Muscle layer of colon (tissue), 2 donors: Measurements from ENCODE around the gene SH2D3A.
"Not testable (repeated sequence)": the region's sequence is repeated elsewhere in the genome, so short reads cannot be mapped to it uniquely, and the experiment has no call there.

Experiments used
- H3K27ac ChIP-seq: one replicate; pipeline ENCODE4 v1.7.0; 2013; ENCODE audit warnings: low read depth, mild to moderate bottlenecking, low read length, moderate library complexity
- H3K27me3 ChIP-seq, 2 donors: one replicate each; pipeline ENCODE4 v1.7.0; 2013; ENCODE audit warnings: low read length in 2 of 2, mild to moderate bottlenecking in 2 of 2; ENCODE audit not compliant: insufficient read depth in 2 of 2, control insufficient read depth in 1 of 2
- H3K36me3 ChIP-seq: one replicate; pipeline ENCODE4 v1.7.0; 2013; ENCODE audit warnings: mild to moderate bottlenecking, low read length; ENCODE audit not compliant: insufficient read depth
- H3K4me1 ChIP-seq: one replicate; pipeline ENCODE4 v1.7.0; 2013; ENCODE audit warnings: mild to moderate bottlenecking, low read length; ENCODE audit not compliant: insufficient read depth
- H3K4me3 ChIP-seq, 2 donors: one replicate each; pipeline ENCODE4 v1.7.0; 2013; ENCODE audit warnings: low read length in 2 of 2, low read depth in 1 of 2, mild to moderate bottlenecking in 1 of 2, moderate library complexity in 1 of 2
- H3K9ac ChIP-seq: one replicate; pipeline ENCODE4 v1.7.0; 2013; ENCODE audit warnings: low read length
- H3K9me3 ChIP-seq: one replicate; pipeline ENCODE4 v1.7.0; 2013; ENCODE audit warnings: mild to moderate bottlenecking, low read length
- donor health status: abdominal sarcoma.
- donor health status: Adenocarcinoma of cecum.

Gene SH2D3A

GRCh38 chr19:6801485-6802086 lies 34.4 kb upstream of the SH2D3A start:
- H3K9ac ChIP-seq = no peak overlapping the region
- no peak overlapping the region for H3K27ac ChIP-seq
- no peaks in the 10 kb centered on the region for H3K9me3 ChIP-seq
- H3K4me3 ChIP-seq = no peak overlapping the region
- H3K36me3 ChIP-seq = no peaks in the 10 kb centered on the region
- peaks cover 0 to 13% of the 10 kb centered on the region in 2 donors for H3K27me3 ChIP-seq
- no peaks in the 10 kb centered on the region for H3K4me1 ChIP-seq

- Histone ChIP-seq H3K27me3 (peaks cover 0 to 13% of the 10 kb centered on the region in 2 donors), H3K4me3 (no peak overlapping the region), H3K4me1 (no peaks in the 10 kb centered on the region), H3K36me3 (no peaks in the 10 kb centered on the region), H3K9me3 (no peaks in the 10 kb centered on the region), H3K27ac (no peak overlapping the region), H3K9ac (no peak overlapping the region)
Observed at GRCh38 chr19:6800991-6801484, 33.8 kb upstream of the SH2D3A start.

DNA sequence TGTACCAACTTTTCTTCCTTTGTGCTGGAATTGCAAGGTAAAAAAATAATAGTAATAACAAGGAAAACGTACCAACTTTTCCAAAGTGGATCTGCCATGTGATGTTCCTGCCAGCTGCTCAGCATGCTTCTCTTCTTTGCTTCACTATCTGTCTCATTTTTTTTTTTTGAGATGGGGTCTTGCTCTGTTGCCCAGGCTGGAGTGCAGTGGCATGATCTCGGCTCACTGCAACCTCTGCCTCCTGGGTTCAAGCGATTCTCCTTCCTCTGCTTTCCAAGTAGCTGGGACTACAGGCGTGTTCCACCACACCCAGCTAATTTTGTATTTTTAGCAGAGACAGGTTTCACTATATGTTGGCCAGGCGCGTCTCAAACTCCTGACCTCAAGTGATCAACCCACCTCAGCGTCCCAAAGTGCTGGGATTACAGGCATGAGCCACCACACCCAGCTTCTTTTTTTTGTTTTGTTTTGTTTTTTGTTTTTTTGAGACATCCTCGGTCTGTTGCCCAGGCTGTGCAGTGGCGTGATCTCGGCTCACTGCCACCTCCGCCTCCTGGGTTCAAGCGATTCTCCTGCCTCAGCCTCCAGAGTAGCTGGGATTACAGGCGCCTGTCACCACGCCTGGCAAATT lies 33.0 kb upstream of the SH2D3A start:
- not testable (repeated sequence) for H3K4me1 ChIP-seq, H3K9ac ChIP-seq, H3K36me3 ChIP-seq, H3K4me3 ChIP-seq, H3K27ac ChIP-seq, H3K9me3 ChIP-seq
- H3K27me3 ChIP-seq = peaks cover 0 to 13% of the 10 kb centered on the region in 2 donors

DNA sequence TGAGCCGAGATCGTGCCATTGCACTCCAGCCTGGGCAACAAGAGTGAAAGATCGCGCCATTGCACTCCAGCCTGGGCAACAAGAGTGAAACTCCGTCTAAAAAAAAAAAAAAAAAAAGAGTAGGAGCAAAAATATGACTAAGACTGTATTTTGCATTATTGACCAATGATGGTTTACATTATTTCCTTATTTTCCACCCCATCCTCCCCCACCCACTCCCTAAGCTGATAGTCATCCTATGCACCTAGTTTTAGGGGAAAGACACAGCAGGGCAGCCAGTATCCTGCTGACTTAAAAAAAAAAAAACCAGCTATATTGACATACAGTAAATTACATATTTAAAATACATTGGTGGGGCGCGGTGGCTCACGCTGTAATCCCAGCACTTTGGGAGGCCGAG lies 30.4 kb upstream of the SH2D3A start:
- H3K27me3 ChIP-seq = peaks cover 0 to 6% of the 10 kb centered on the region in 2 donors
- no peaks in the 10 kb centered on the region for H3K4me1 ChIP-seq
- no peaks in the 10 kb centered on the region for H3K9me3 ChIP-seq
- no peak overlapping the region for H3K27ac ChIP-seq
- H3K4me3 ChIP-seq = no peak overlapping the region
- H3K36me3 ChIP-seq = no peaks in the 10 kb centered on the region
- H3K9ac ChIP-seq = no peak overlapping the region

DNA sequence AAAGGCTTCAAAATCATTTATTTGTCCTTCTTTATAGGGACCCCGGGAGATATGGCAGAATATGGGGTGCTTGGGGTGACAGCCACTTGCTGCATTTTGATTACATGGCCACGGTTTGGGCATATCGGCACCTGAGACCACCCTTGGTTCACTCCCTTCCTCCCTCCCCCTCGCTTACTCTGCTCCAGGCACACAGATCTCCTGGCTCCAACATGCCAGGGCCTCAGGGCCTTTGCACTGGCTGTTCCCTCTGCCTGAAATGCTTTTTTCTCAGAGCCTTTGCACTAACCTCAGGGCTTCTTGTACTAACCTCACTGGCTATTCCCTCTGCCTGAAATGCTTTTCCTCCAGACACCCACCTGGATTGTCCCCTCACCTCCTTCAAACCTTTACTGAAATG lies 29.0 kb upstream of the SH2D3A start:
- H3K27ac ChIP-seq = no peak overlapping the region
- H3K4me1 ChIP-seq = no peaks in the 10 kb centered on the region
- peaks cover 0 to 4% of the 10 kb centered on the region in 2 donors for H3K27me3 ChIP-seq
- no peaks in the 10 kb centered on the region for H3K36me3 ChIP-seq
- H3K9me3 ChIP-seq = no peaks in the 10 kb centered on the region
- H3K4me3 ChIP-seq = no peak overlapping the region
- H3K9ac ChIP-seq = no peak overlapping the region

GRCh38 chr19:6794686-6795431 lies 27.6 kb upstream of the SH2D3A start:
- Histone ChIP-seq H3K4me3 (no peak overlapping the region), H3K27me3 (no peaks in the 10 kb centered on the region), H3K36me3 (no peaks in the 10 kb centered on the region), H3K9me3 (no peaks in the 10 kb centered on the region), H3K4me1 (no peaks in the 10 kb centered on the region), H3K9ac (no peak overlapping the region), H3K27ac (no peak overlapping the region)

DNA sequence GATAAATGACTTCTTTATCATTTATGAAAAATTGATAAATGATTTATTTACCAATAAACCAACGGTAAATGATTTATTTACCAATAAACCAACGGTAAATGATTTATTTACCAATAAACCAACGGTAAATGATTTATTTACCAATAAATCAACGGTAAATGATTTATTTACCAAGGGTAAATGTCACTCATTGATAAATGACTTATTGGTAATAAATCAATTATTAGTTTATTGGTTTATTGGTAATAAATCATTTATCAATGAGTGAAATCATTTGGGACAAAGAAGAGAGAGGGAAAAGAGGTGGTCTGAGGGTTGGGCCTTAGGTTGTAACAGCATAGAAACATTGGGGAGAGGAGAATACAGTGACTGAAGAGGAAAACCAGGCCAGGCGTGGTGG lies 26.7 kb upstream of the SH2D3A start:
- no peaks in the 10 kb centered on the region for H3K9me3 ChIP-seq
- no peak overlapping the region for H3K27ac ChIP-seq
- H3K4me3 ChIP-seq = no peak overlapping the region
- no peaks in the 10 kb centered on the region for H3K36me3 ChIP-seq
- H3K27me3 ChIP-seq = no peaks in the 10 kb centered on the region
- no peaks in the 10 kb centered on the region for H3K4me1 ChIP-seq
- no peak overlapping the region for H3K9ac ChIP-seq

GRCh38 chr19:6793411-6793810 lies 26.2 kb upstream of the SH2D3A start:
- no peak overlapping the region for H3K27ac ChIP-seq
- no peaks in the 10 kb centered on the region for H3K9me3 ChIP-seq
- H3K36me3 ChIP-seq = no peaks in the 10 kb centered on the region
- H3K4me1 ChIP-seq = no peaks in the 10 kb centered on the region
- no peak overlapping the region for H3K4me3 ChIP-seq
- H3K27me3 ChIP-seq = no peaks in the 10 kb centered on the region
- H3K9ac ChIP-seq = no peak overlapping the region

DNA sequence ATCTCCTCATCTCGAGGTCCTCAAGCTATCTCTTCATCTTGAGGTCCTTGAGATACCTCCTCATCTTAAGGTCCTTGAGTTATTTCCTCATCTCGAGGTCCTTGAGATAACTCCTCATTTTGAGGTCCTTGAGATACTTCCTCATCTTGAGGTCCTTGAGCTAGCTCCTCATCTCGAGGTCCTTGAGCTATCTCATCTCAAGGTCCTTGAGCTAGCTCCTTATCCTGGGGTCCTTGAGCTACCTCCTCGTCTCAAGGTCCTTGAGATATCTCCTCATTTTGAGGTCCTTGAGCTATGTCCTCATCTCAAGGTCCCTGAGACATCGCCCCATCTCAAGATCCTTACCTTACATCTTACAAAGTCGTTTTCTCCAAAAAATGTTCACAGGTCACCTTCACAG lies 24.0 kb upstream of the SH2D3A start:
- Histone ChIP-seq H3K9me3 (no peaks in the 10 kb centered on the region), H3K4me1 (no peaks in the 10 kb centered on the region), H3K4me3 (no peak overlapping the region), H3K36me3 (no peaks in the 10 kb centered on the region), H3K27ac (no peak overlapping the region), H3K27me3 (no peaks in the 10 kb centered on the region), H3K9ac (no peak overlapping the region)

- H3K27ac ChIP-seq = no peak overlapping the region
- no peaks in the 10 kb centered on the region for H3K4me1 ChIP-seq
- H3K9ac ChIP-seq = no peak overlapping the region
- no peaks in the 10 kb centered on the region for H3K36me3 ChIP-seq
- H3K27me3 ChIP-seq = no peaks in the 10 kb centered on the region
- no peak overlapping the region for H3K4me3 ChIP-seq
- H3K9me3 ChIP-seq = no peaks in the 10 kb centered on the region
Observed at GRCh38 chr19:6790194-6791128, 23.2 kb upstream of the SH2D3A start.

GRCh38 chr19:6788896-6789295 lies 21.7 kb upstream of the SH2D3A start:
- no peak overlapping the region for H3K27ac ChIP-seq
- no peaks in the 10 kb centered on the region for H3K9me3 ChIP-seq
- H3K27me3 ChIP-seq = no peaks in the 10 kb centered on the region
- no peak overlapping the region for H3K4me3 ChIP-seq
- H3K36me3 ChIP-seq = no peaks in the 10 kb centered on the region
- no peak overlapping the region for H3K9ac ChIP-seq
- no peaks in the 10 kb centered on the region for H3K4me1 ChIP-seq
